Measurements from ENCODE around the gene CCNA2. TPM values are rescaled to one million over a fixed set of nuclear protein-coding genes. Genes with fewer than 3 reads are reported as not detected.

CCNA2 gene
- total RNA-seq, 1 experiment from 2014 or later, result 89.2 TPM

DNA sequence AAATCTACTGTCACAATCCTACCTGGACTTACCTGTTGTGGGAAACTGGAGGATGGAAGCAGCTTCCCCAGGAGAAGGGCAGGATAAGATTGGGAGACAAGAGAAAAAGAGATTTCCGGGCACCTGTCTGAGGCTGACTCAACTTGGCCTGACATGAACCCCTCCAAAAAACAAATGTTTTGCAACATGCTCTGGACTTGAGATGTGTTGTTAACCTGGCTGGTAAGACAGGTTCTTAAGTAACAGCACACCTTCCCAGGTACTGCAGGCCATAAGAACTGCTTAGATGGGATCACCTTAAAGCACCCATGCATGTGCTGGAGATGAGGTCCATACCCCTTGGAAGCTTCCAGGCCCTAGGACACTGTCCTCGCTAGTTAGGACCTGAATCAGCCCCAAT lies 54.3 kb downstream of the CCNA2 start:
- H2BK5ac ChIP-seq (ENCODE audit: insufficient read length, low read length), result no peak overlapping the region
- peaks cover 26% of the 10 kb centered on the region for H3K27me3 ChIP-seq (ENCODE audit: insufficient read depth, low read length)
- peaks cover 18 to 19% of the 10 kb centered on the region in 2 experiments for H3K4me1 Mint-ChIP-seq
- H2BK120ac ChIP-seq (ENCODE audit: low read depth, low read length, poor library complexity, severe bottlenecking), result no peak overlapping the region
- no peak overlapping the region for H4K5ac ChIP-seq (ENCODE audit: insufficient read length, low read depth, low read length)
- no peaks in the 10 kb centered on the region for H3K79me1 ChIP-seq (ENCODE audit: insufficient read depth, low read depth, low read length, poor library complexity, severe bottlenecking)
- H3K27ac Mint-ChIP-seq, result no peak overlapping the region
- no peak overlapping the region for H3K4ac ChIP-seq (ENCODE audit: low read depth, low read length)
- H3K4me3 Mint-ChIP-seq, result no peak overlapping the region
- H3K79me2 ChIP-seq (ENCODE audit: insufficient read depth, low read length), result no peaks in the 10 kb centered on the region
- H3K14ac ChIP-seq (ENCODE audit: insufficient read depth, low read length), result no peak overlapping the region
- no peak overlapping the region for H3K9ac ChIP-seq (ENCODE audit: extremely low read depth, insufficient read length, low read length)
- WGBS (ENCODE audit: extremely low coverage, insufficient read length, low lambda C conversion rate), result no CpG with 5 or more reads among the region's 2 CpGs
- H3K23me2 ChIP-seq (ENCODE audit: insufficient read length, low read depth, low read length, poor library complexity, severe bottlenecking), result peaks cover 9% of the 10 kb centered on the region
- no peak overlapping the region for H3K18ac ChIP-seq (ENCODE audit: insufficient read length, low read depth, low read length)
- no peaks in the 10 kb centered on the region for H3K9me3 Mint-ChIP-seq
- no peak overlapping the region for H3K23ac ChIP-seq (ENCODE audit: insufficient read length, low read depth, low read length)
- no peak overlapping the region for H4K8ac ChIP-seq (replicated peaks; ENCODE audit: insufficient read length, low read depth, low read length)
- H2BK12ac ChIP-seq (ENCODE audit: insufficient read length, low read depth, low read length), result no peak overlapping the region
- no peaks in the 10 kb centered on the region for H3K36me3 Mint-ChIP-seq (ENCODE audit: insufficient read depth in 1 of 3, low read depth in 3 of 3)
- no peak overlapping the region for H3T11ph ChIP-seq (ENCODE audit: low read length)
- H2BK20ac ChIP-seq (ENCODE audit: low read depth, low read length, poor library complexity, severe bottlenecking), result no peak overlapping the region
- TF ChIP-seq, protein P1, sequence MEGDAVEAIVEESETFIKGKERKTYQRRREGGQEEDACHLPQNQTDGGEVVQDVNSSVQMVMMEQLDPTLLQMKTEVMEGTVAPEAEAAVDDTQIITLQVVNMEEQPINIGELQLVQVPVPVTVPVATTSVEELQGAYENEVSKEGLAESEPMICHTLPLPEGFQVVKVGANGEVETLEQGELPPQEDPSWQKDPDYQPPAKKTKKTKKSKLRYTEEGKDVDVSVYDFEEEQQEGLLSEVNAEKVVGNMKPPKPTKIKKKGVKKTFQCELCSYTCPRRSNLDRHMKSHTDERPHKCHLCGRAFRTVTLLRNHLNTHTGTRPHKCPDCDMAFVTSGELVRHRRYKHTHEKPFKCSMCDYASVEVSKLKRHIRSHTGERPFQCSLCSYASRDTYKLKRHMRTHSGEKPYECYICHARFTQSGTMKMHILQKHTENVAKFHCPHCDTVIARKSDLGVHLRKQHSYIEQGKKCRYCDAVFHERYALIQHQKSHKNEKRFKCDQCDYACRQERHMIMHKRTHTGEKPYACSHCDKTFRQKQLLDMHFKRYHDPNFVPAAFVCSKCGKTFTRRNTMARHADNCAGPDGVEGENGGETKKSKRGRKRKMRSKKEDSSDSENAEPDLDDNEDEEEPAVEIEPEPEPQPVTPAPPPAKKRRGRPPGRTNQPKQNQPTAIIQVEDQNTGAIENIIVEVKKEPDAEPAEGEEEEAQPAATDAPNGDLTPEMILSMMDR (conservative IDR thresholded peaks at IDR 0.05), result no peak
- 0 out of 2 replicates have a peak, but pooled peaks cover 5% of the 10 kb centered on the region for H3K4me1 ChIP-seq (ENCODE audit: insufficient read depth, low read length)
- no peak for DNase-seq
- H2BK15ac ChIP-seq (ENCODE audit: low read depth, low read length), result no peak overlapping the region
- no peaks in the 10 kb centered on the region for H4K20me1 ChIP-seq (ENCODE audit: control insufficient read depth, insufficient read depth, insufficient read length)
- peaks cover 80% of the 10 kb centered on the region for H3K27me3 Mint-ChIP-seq (ENCODE audit: low read depth)
- H2AK5ac ChIP-seq (ENCODE audit: insufficient read length, low read length), result no peak overlapping the region
- H3K4me2 ChIP-seq (ENCODE audit: insufficient read depth, insufficient read length, low read length), result no peak overlapping the region
- H2AFZ ChIP-seq (ENCODE audit: low read length), result no peak overlapping the region
- H4K91ac ChIP-seq (ENCODE audit: insufficient read length, low read depth, low read length), result no peak overlapping the region
- no peaks in the 10 kb centered on the region for H3K9me3 ChIP-seq (ENCODE audit: control insufficient read depth, low read depth, low read length)
- no peak overlapping the region for H3K56ac ChIP-seq (ENCODE audit: insufficient read length, low read depth, low read length)
- no peak overlapping the region for H3K27ac ChIP-seq (ENCODE audit: insufficient read length, low read depth, low read length)

All from H9 (cell line).